NT2/D1 (cell line): ENCODE data around the gene AP1AR.

Experiments used
- DNase-seq: peaks from one replicate; pipeline ENCODE4 v3.0.0-alpha.2; 2011; ENCODE audit warnings: low read depth, low spot score
- H3K27me3 ChIP-seq: 2 replicates; pipeline ENCODE4 v1.6.0; 2011; ENCODE audit warnings: mild to moderate bottlenecking; ENCODE audit not compliant: insufficient read length, insufficient read depth
- H3K36me3 ChIP-seq: 2 replicates; pipeline ENCODE4 v1.6.1; 2011; ENCODE audit warnings: mild to moderate bottlenecking, low read length, mixed read lengths; ENCODE audit not compliant: insufficient read depth, insufficient read length
- H3K4me1 ChIP-seq: 2 replicates; pipeline ENCODE4 v1.5.1; 2011; ENCODE audit not compliant: insufficient read depth, insufficient read length
- H3K4me3 ChIP-seq: 2 replicates; pipeline ENCODE4 v1.5.1; 2011; ENCODE audit warnings: low read depth; ENCODE audit not compliant: insufficient read length
- H3K9ac ChIP-seq: 2 replicates; pipeline ENCODE4 v1.6.0; 2011; ENCODE audit warnings: low read depth; ENCODE audit not compliant: insufficient read length
- H3K9me3 ChIP-seq: 2 replicates; pipeline ENCODE4 v1.5.1; 2011; ENCODE audit warnings: mild to moderate bottlenecking, low read length; ENCODE audit not compliant: insufficient read depth
- SUZ12 ChIP-seq: IDR thresholded peaks from 2 replicates; pipeline ENCODE4 v1.6.1; 2011; ENCODE audit not compliant: insufficient read length, insufficient read depth; ENCODE audit errors: extremely low read depth
- YY1 ChIP-seq: IDR thresholded peaks from 2 replicates; pipeline ENCODE4 v1.6.1; 2011; ENCODE audit not compliant: insufficient read length, insufficient read depth
- ZNF274 ChIP-seq: IDR thresholded peaks from 2 replicates; pipeline ENCODE4 v1.6.1; 2011; ENCODE audit warnings: mild to moderate bottlenecking, low read depth, low read length

Gene AP1AR

GRCh38 chr4:112231779-112232713 lies at the start of gene AP1AR:
Gene AP1AR, plus strand, starts transcription at chr4:112231787. Its CDS starts 305 bp downstream, at chr4:112232092.
- no peak for TF ChIP-seq SUZ12
- TF ChIP-seq ZNF274 = no peak
- TF ChIP-seq YY1 = no peak
- H3K4me1 ChIP-seq = no peaks in the 10 kb centered on the region
- H3K27me3 ChIP-seq = no peaks in the 10 kb centered on the region

GRCh38 chr4:112182604-112183003 lies 49.0 kb upstream of the AP1AR start:
- Histone ChIP-seq H3K36me3 (no peaks in the 10 kb centered on the region), H3K9ac (no peak overlapping the region), H3K4me3 (no peak overlapping the region), H3K27me3 (no peaks in the 10 kb centered on the region), H3K4me1 (no peaks in the 10 kb centered on the region), H3K9me3 (no peaks in the 10 kb centered on the region)
- TF ChIP-seq SUZ12 = no peak
- no peak for TF ChIP-seq ZNF274
- no peak for TF ChIP-seq YY1
- DNase-seq = no peak

More at GRCh38 chr4:112231779-112232713, at the start of gene AP1AR:
- no peaks in the 10 kb centered on the region for H3K9me3 ChIP-seq
- H3K4me3 ChIP-seq = peak within 1 kb of the TSS; percentile 96
- no peaks in the 10 kb centered on the region for H3K36me3 ChIP-seq
- peak within 1 kb of the TSS; percentile 95 for H3K9ac ChIP-seq
- DNase-seq = peak; percentile 72

- H3K36me3 ChIP-seq = no peaks in the 10 kb centered on the region
- no peak for DNase-seq
- H3K4me3 ChIP-seq = no peak overlapping the region
- no peaks in the 10 kb centered on the region for H3K9me3 ChIP-seq
- no peaks in the 10 kb centered on the region for H3K4me1 ChIP-seq
- H3K9ac ChIP-seq = no peak overlapping the region
- no peaks in the 10 kb centered on the region for H3K27me3 ChIP-seq
- TF ChIP-seq SUZ12 (no peak), YY1 (no peak), ZNF274 (no peak)
Measured at GRCh38 chr4:112183252-112183651, 48.3 kb upstream of the AP1AR start.

GRCh38 chr4:112184438-112184837 lies 47.1 kb upstream of the AP1AR start:
- Histone ChIP-seq H3K4me3 (no peak overlapping the region), H3K36me3 (no peaks in the 10 kb centered on the region), H3K9me3 (no peaks in the 10 kb centered on the region), H3K27me3 (no peaks in the 10 kb centered on the region), H3K4me1 (no peaks in the 10 kb centered on the region), H3K9ac (no peak overlapping the region)
- no peak for DNase-seq
- TF ChIP-seq YY1 (no peak), ZNF274 (no peak), SUZ12 (no peak)

- Histone ChIP-seq H3K4me3 (no peak overlapping the region), H3K36me3 (no peaks in the 10 kb centered on the region), H3K9me3 (no peaks in the 10 kb centered on the region), H3K9ac (no peak overlapping the region), H3K4me1 (no peaks in the 10 kb centered on the region), H3K27me3 (no peaks in the 10 kb centered on the region)
- DNase-seq = no peak
- TF ChIP-seq YY1 (no peak), SUZ12 (no peak), ZNF274 (no peak)
Measured at GRCh38 chr4:112185334-112185733, 46.3 kb upstream of the AP1AR start.

GRCh38 chr4:112185740-112186670 lies 45.6 kb upstream of the AP1AR start:
- TF ChIP-seq YY1 (no peak), ZNF274 (no peak), SUZ12 (no peak)
- no peaks in the 10 kb centered on the region for H3K4me1 ChIP-seq
- H3K9ac ChIP-seq = no peak overlapping the region
- no peaks in the 10 kb centered on the region for H3K27me3 ChIP-seq
- DNase-seq = no peak
- no peaks in the 10 kb centered on the region for H3K36me3 ChIP-seq
- no peaks in the 10 kb centered on the region for H3K9me3 ChIP-seq
- H3K4me3 ChIP-seq = no peak overlapping the region

GRCh38 chr4:112189754-112190153 lies 41.8 kb upstream of the AP1AR start:
- no peaks in the 10 kb centered on the region for H3K27me3 ChIP-seq
- TF ChIP-seq SUZ12 (no peak), YY1 (no peak), ZNF274 (no peak)
- no peaks in the 10 kb centered on the region for H3K9me3 ChIP-seq
- H3K9ac ChIP-seq = no peak overlapping the region
- H3K4me3 ChIP-seq = no peak overlapping the region
- no peak for DNase-seq
- H3K36me3 ChIP-seq = no peaks in the 10 kb centered on the region
- H3K4me1 ChIP-seq = no peaks in the 10 kb centered on the region
